Neutrophil (primary cell): ENCODE data around the gene RUBCNL.

Experiments
- H3K27ac ChIP-seq: fragments of 200-600 bp; sonication (generic); 2 replicates; pipeline ENCODE4 v1.5.1; 2016; ENCODE audit warnings: mild to moderate bottlenecking, moderate library complexity
- H3K27me3 ChIP-seq: fragments of 200-600 bp; sonication (generic); 2 replicates; pipeline ENCODE4 v1.6.0; 2016; ENCODE audit warnings: mild to moderate bottlenecking
- H3K36me3 ChIP-seq: fragments of 200-600 bp; sonication (generic); 2 replicates; pipeline ENCODE4 v1.5.1; 2017
- H3K4me1 ChIP-seq, 2 experiments: fragments of 200-600 bp in 1 of 2; sonication (generic) in 1 of 2; 1 replicate in 1 of 2; 2 replicates in 1 of 2; pipeline versions ENCODE4 v1.5.1 to v1.6.1; 2013 to 2016; ENCODE audit warnings: low read depth in 1 of 2, low read length in 1 of 2, mild to moderate bottlenecking in 1 of 2, moderate library complexity in 1 of 2; ENCODE audit not compliant: control insufficient read depth in 1 of 2, insufficient read depth in 1 of 2
- H3K4me3 ChIP-seq, 2 experiments: fragments of 200-600 bp in 1 of 2; sonication (generic) in 1 of 2; 1 replicate in 1 of 2; 2 replicates in 1 of 2; pipeline ENCODE4 v1.5.1; 2013 to 2016; ENCODE audit warnings: low read depth in 1 of 2, low read length in 1 of 2, mild to moderate bottlenecking in 1 of 2, moderate library complexity in 1 of 2
- H3K9me3 ChIP-seq: fragments of 200-600 bp; sonication (generic); 2 replicates; pipeline ENCODE4 v1.5.1; 2016
- CTCF ChIP-seq: fragments of 200-600 bp; sonication (generic); IDR thresholded peaks from 2 replicates; pipeline ENCODE4 v1.5.1; 2016; ENCODE audit warnings: antibody characterized with exemption

RUBCNL gene

GRCh38 chr13:46310066-46310465, 77.0 kb downstream of the RUBCNL start:
- H3K36me3 ChIP-seq = no peaks in the 10 kb centered on the region
- H3K9me3 ChIP-seq = no peaks in the 10 kb centered on the region
- no peak for TF ChIP-seq CTCF
- no peak overlapping the region for H3K4me3 ChIP-seq
- H3K27ac ChIP-seq = no peak overlapping the region
- no peaks in the 10 kb centered on the region for H3K27me3 ChIP-seq
- peaks cover 19 to 22% of the 10 kb centered on the region in 2 experiments for H3K4me1 ChIP-seq

GRCh38 chr13:46307554-46307953, 79.5 kb downstream of the RUBCNL start:
- Histone ChIP-seq H3K36me3 (no peaks in the 10 kb centered on the region), H3K9me3 (no peaks in the 10 kb centered on the region), H3K27ac (no peak overlapping the region), H3K4me3 (no peak overlapping the region), H3K27me3 (no peaks in the 10 kb centered on the region), H3K4me1 (peaks cover 10 to 13% of the 10 kb centered on the region in 2 experiments)
- no peak for TF ChIP-seq CTCF

DNA sequence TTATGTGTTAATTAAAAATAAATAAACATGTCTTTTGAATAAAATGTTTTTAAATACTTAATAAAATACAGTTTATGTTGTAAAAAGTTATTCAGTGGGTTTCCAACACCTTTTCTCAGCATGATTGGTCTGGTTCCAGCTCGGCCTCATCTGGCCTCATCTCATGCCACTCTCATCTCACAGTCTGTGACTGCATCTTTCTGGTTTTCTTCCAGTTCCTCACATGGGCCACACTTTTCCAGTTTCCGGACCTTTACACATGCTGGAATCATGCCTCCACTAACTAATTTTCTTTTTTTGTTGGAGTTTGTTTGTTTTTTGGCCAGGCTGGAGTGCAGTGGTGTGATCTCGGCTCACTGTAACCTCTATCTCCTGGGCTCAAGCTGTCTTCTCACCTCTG, 82.5 kb downstream of the RUBCNL start:
- Histone ChIP-seq H3K4me1 (peaks cover 10% of the 10 kb centered on the region in 2 experiments), H3K27ac (no peak overlapping the region), H3K9me3 (no peaks in the 10 kb centered on the region), H3K4me3 (no peak overlapping the region), H3K36me3 (no peaks in the 10 kb centered on the region), H3K27me3 (no peaks in the 10 kb centered on the region)
- TF ChIP-seq CTCF = no peak

- Histone ChIP-seq H3K27ac (peak overlapping the region; percentile 1), H3K36me3 (no peaks in the 10 kb centered on the region), H3K4me1 (peaks cover 10% of the 10 kb centered on the region in 2 experiments), H3K27me3 (no peaks in the 10 kb centered on the region), H3K9me3 (no peaks in the 10 kb centered on the region), H3K4me3 (no peak overlapping the region)
- no peak for TF ChIP-seq CTCF
These were observed 83.2 kb downstream of the RUBCNL start for GRCh38 chr13:46303742-46304385.

GRCh38 chr13:46297361-46297811, 89.7 kb downstream of the RUBCNL start:
- H3K4me1 ChIP-seq = peaks cover 48 to 56% of the 10 kb centered on the region in 2 experiments
- H3K36me3 ChIP-seq = no peaks in the 10 kb centered on the region
- no peak for TF ChIP-seq CTCF
- peak overlapping the region; percentile 92 for H3K27ac ChIP-seq
- no peaks in the 10 kb centered on the region for H3K9me3 ChIP-seq
- H3K27me3 ChIP-seq = no peaks in the 10 kb centered on the region
- peak overlapping the region in 1 of 2 experiments; percentile 27 for H3K4me3 ChIP-seq
